ENCODE results near the gene SYTL2. TPM values are rescaled to one million over a fixed set of nuclear protein-coding genes. Genes with fewer than 3 reads are reported as not detected.

SYTL2 gene
- total RNA-seq, 1 experiment from 2014 or later = 57.1 TPM

GRCh38 chr11:85803920-85804319 lies 7.0 kb downstream of the SYTL2 start:
- no peak overlapping the region for H3K27ac ChIP-seq (ENCODE audit: low read length)
- no peak overlapping the region for H3K9ac ChIP-seq (ENCODE audit: low read length)
- no peak overlapping the region for H2AFZ ChIP-seq (ENCODE audit: low read length)
- TF ChIP-seq EZH2 (IDR thresholded peaks at IDR 0.05; ENCODE audit: low read length, unreplicated experiment) (no peak), EZH2phosphoT487 (IDR thresholded peaks at IDR 0.05; ENCODE audit: borderline replicate concordance, low read length) (no peak), CTCF (conservative IDR thresholded peaks at IDR 0.05; ENCODE audit: low read depth, low read length) (no peak)
- ATAC-seq (no peak), DNase-seq (no peak)
- H3K9me2 ChIP-seq (replicated peaks; ENCODE audit: low read length) = no peaks in the 10 kb centered on the region
- H3F3A ChIP-seq (ENCODE audit: low read length, unreplicated experiment) = no peaks in the 10 kb centered on the region
- no peaks in the 10 kb centered on the region for H3K27me3 ChIP-seq (ENCODE audit: low read length)
- H3K4me2 ChIP-seq (ENCODE audit: low read length) = no peak overlapping the region
- ChIA-PET CTCF (no interaction called here), POLR2A (ENCODE audit: unreplicated experiment) (no interaction called here)
- no peaks in the 10 kb centered on the region for H4K20me1 ChIP-seq (ENCODE audit: low read length)
- intact Hi-C loops (cut with micrococcal nuclease) = no loop called here
- H3K79me2 ChIP-seq (ENCODE audit: low read length) = peaks cover 73% of the 10 kb centered on the region
- no peak overlapping the region for H3K4me3 ChIP-seq (ENCODE audit: low read length)
- H3K9me3 ChIP-seq (ENCODE audit: low read length) = no peaks in the 10 kb centered on the region
- H3K36me3 ChIP-seq (ENCODE audit: low read depth, low read length) = peaks cover 4% of the 10 kb centered on the region; the same call in 1 of the 2 replicates
- no TSS peak for BruUV-seq (replicated peaks)
- H3K4me1 ChIP-seq (ENCODE audit: insufficient read depth, low read length) = peaks cover 15% of the 10 kb centered on the region

GRCh38 chr11:85803303-85803702 lies 7.6 kb downstream of the SYTL2 start:
- ATAC-seq (no peak), DNase-seq (no peak)
- peaks cover 18% of the 10 kb centered on the region for H3K4me1 ChIP-seq (ENCODE audit: insufficient read depth, low read length)
- no peak overlapping the region for H3K9ac ChIP-seq (ENCODE audit: low read length)
- H3K4me2 ChIP-seq (ENCODE audit: low read length) = no peak overlapping the region
- no peaks in the 10 kb centered on the region for H4K20me1 ChIP-seq (ENCODE audit: low read length)
- no TSS peak for BruUV-seq (replicated peaks)
- no peaks in the 10 kb centered on the region for H3F3A ChIP-seq (ENCODE audit: low read length, unreplicated experiment)
- no peak overlapping the region for H2AFZ ChIP-seq (ENCODE audit: low read length)
- intact Hi-C loops (cut with micrococcal nuclease) = no loop called here
- CTCF ChIA-PET = no interaction called here
- no peaks in the 10 kb centered on the region for H3K27me3 ChIP-seq (ENCODE audit: low read length)
- no peaks in the 10 kb centered on the region for H3K9me3 ChIP-seq (ENCODE audit: low read length)
- no peak for TF ChIP-seq EZH2 (IDR thresholded peaks at IDR 0.05; ENCODE audit: low read length, unreplicated experiment)
- TF ChIP-seq CTCF (conservative IDR thresholded peaks at IDR 0.05; ENCODE audit: low read depth, low read length) = no peak
- TF ChIP-seq EZH2phosphoT487 (IDR thresholded peaks at IDR 0.05; ENCODE audit: borderline replicate concordance, low read length) = no peak
- H3K36me3 ChIP-seq (ENCODE audit: low read depth, low read length) = peaks cover 4% of the 10 kb centered on the region; the same call in 1 of the 2 replicates
- H3K79me2 ChIP-seq (ENCODE audit: low read length) = peaks cover 73% of the 10 kb centered on the region
- no peak overlapping the region for H3K27ac ChIP-seq (ENCODE audit: low read length)
- H3K9me2 ChIP-seq (replicated peaks; ENCODE audit: low read length) = no peaks in the 10 kb centered on the region
- POLR2A ChIA-PET (ENCODE audit: unreplicated experiment) = no interaction called here
- H3K4me3 ChIP-seq (ENCODE audit: low read length) = no peak overlapping the region

- H3K9me2 ChIP-seq (replicated peaks; ENCODE audit: low read length) = no peaks in the 10 kb centered on the region
- no peaks in the 10 kb centered on the region for H3K27me3 ChIP-seq (ENCODE audit: low read length)
- intact Hi-C loops (cut with micrococcal nuclease) = no loop called here
- peaks cover 4% of the 10 kb centered on the region; the same call in 1 of the 2 replicates for H3K36me3 ChIP-seq (ENCODE audit: low read depth, low read length)
- no peak for DNase-seq
- no TSS peak for BruUV-seq (replicated peaks)
- H3K4me1 ChIP-seq (ENCODE audit: insufficient read depth, low read length) = peaks cover 28% of the 10 kb centered on the region
- ATAC-seq = no peak
- H3K4me2 ChIP-seq (ENCODE audit: low read length) = no peak overlapping the region
- ChIA-PET POLR2A (ENCODE audit: unreplicated experiment) (no interaction called here), CTCF (no interaction called here)
- peaks cover 3% of the 10 kb centered on the region for H3F3A ChIP-seq (ENCODE audit: low read length, unreplicated experiment)
- H2AFZ ChIP-seq (ENCODE audit: low read length) = no peak overlapping the region
- no peak overlapping the region for H3K4me3 ChIP-seq (ENCODE audit: low read length)
- peaks cover 65% of the 10 kb centered on the region for H3K79me2 ChIP-seq (ENCODE audit: low read length)
- no peak overlapping the region for H3K9ac ChIP-seq (ENCODE audit: low read length)
- H3K27ac ChIP-seq (ENCODE audit: low read length) = no peak overlapping the region
- no peaks in the 10 kb centered on the region for H4K20me1 ChIP-seq (ENCODE audit: low read length)
- H3K9me3 ChIP-seq (ENCODE audit: low read length) = no peaks in the 10 kb centered on the region
- no peak for TF ChIP-seq EZH2 (IDR thresholded peaks at IDR 0.05; ENCODE audit: low read length, unreplicated experiment)
- TF ChIP-seq EZH2phosphoT487 (IDR thresholded peaks at IDR 0.05; ENCODE audit: borderline replicate concordance, low read length) = no peak
- no peak for TF ChIP-seq CTCF (conservative IDR thresholded peaks at IDR 0.05; ENCODE audit: low read depth, low read length)
These were observed 9.4 kb downstream of the SYTL2 start for GRCh38 chr11:85801527-85801926.

Measured in PC-3 (cell line).